ENCODE results near the gene HIPK2. TPM values are rescaled to one million over a fixed set of nuclear protein-coding genes. Genes with fewer than 3 reads are reported as not detected.

The HIPK2 gene
- total RNA-seq, 2 donors from 2014 or later = 95.1 to 125 TPM

- Mint-ChIP-seq H3K27me3 (ENCODE audit: insufficient read depth) (no peaks in the 10 kb centered on the region), H3K27ac (no peak overlapping the region), H3K4me1 (no peaks in the 10 kb centered on the region), H3K9me3 (no peaks in the 10 kb centered on the region), H3K4me3 (no peak overlapping the region), H3K36me3 (ENCODE audit: low read depth) (peaks cover 71% of the 10 kb centered on the region)
- Histone ChIP-seq H3K36me3 (ENCODE audit: control insufficient read depth, insufficient read depth, low read length) (peaks cover 90% of the 10 kb centered on the region), H3K27ac (ENCODE audit: low read depth, low read length) (no peak overlapping the region), H3K9me3 (ENCODE audit: control insufficient read depth, low read length) (no peaks in the 10 kb centered on the region), H3K27me3 (ENCODE audit: control insufficient read depth, insufficient read depth, low read length, poor library complexity, severe bottlenecking) (no peaks in the 10 kb centered on the region), H3K4me3 (ENCODE audit: low read length) (no peak overlapping the region), H3K4me1 (ENCODE audit: control insufficient read depth, insufficient read depth, low read length) (no peaks in the 10 kb centered on the region), H3K9ac (ENCODE audit: extremely low read depth, low read length, poor library complexity, severe bottlenecking) (no peak overlapping the region)
- 90 to 91% methylated on average over 4 to 7 of the region's 7 CpGs for WGBS, 2 experiments (ENCODE audit: insufficient coverage in 1 of 2, insufficient read length in 1 of 2)
- TF ChIP-seq CTCF (conservative IDR thresholded peaks at IDR 0.05) = no peak
- DNase-seq = peak; percentile 46
Observed at GRCh38 chr7:139588632-139589031, 189.2 kb downstream of the HIPK2 start.

- no peaks in the 10 kb centered on the region for H3K27me3 Mint-ChIP-seq (ENCODE audit: insufficient read depth)
- WGBS, 2 experiments (ENCODE audit: insufficient coverage in 1 of 2, insufficient read length in 1 of 2) = 90 to 98% methylated on average over 5 to 7 of the region's 7 CpGs
- Histone ChIP-seq H3K4me3 (ENCODE audit: low read length) (no peak overlapping the region), H3K4me1 (ENCODE audit: control insufficient read depth, insufficient read depth, low read length) (no peaks in the 10 kb centered on the region), H3K27me3 (ENCODE audit: control insufficient read depth, insufficient read depth, low read length, poor library complexity, severe bottlenecking) (no peaks in the 10 kb centered on the region), H3K9me3 (ENCODE audit: control insufficient read depth, low read length) (no peaks in the 10 kb centered on the region), H3K27ac (ENCODE audit: low read depth, low read length) (no peak overlapping the region), H3K9ac (ENCODE audit: extremely low read depth, low read length, poor library complexity, severe bottlenecking) (no peak overlapping the region), H3K36me3 (ENCODE audit: control insufficient read depth, insufficient read depth, low read length) (peaks cover 90% of the 10 kb centered on the region)
- H3K4me3 Mint-ChIP-seq = no peak overlapping the region
- H3K9me3 Mint-ChIP-seq = no peaks in the 10 kb centered on the region
- H3K27ac Mint-ChIP-seq = no peak overlapping the region
- no peaks in the 10 kb centered on the region for H3K4me1 Mint-ChIP-seq
- no peak for DNase-seq
- H3K36me3 Mint-ChIP-seq (ENCODE audit: low read depth) = peaks cover 73% of the 10 kb centered on the region
- TF ChIP-seq CTCF (conservative IDR thresholded peaks at IDR 0.05) = no peak
Observed at GRCh38 chr7:139587535-139587934, 190.3 kb downstream of the HIPK2 start.

GRCh38 chr7:139586286-139586685 is 191.5 kb downstream of the HIPK2 start:
- H3K4me1 Mint-ChIP-seq = no peaks in the 10 kb centered on the region
- Histone ChIP-seq H3K27me3 (ENCODE audit: control insufficient read depth, insufficient read depth, low read length, poor library complexity, severe bottlenecking) (no peaks in the 10 kb centered on the region), H3K9ac (ENCODE audit: extremely low read depth, low read length, poor library complexity, severe bottlenecking) (no peak overlapping the region), H3K4me3 (ENCODE audit: low read length) (no peak overlapping the region), H3K27ac (ENCODE audit: low read depth, low read length) (no peak overlapping the region), H3K9me3 (ENCODE audit: control insufficient read depth, low read length) (no peaks in the 10 kb centered on the region), H3K36me3 (ENCODE audit: control insufficient read depth, insufficient read depth, low read length) (peaks cover 90% of the 10 kb centered on the region), H3K4me1 (ENCODE audit: control insufficient read depth, insufficient read depth, low read length) (no peaks in the 10 kb centered on the region)
- TF ChIP-seq CTCF (conservative IDR thresholded peaks at IDR 0.05) = no peak
- 81 to 97% methylated on average over 2 to 3 of the region's 3 CpGs for WGBS, 2 experiments (ENCODE audit: insufficient coverage in 1 of 2, insufficient read length in 1 of 2)
- no peak overlapping the region for H3K27ac Mint-ChIP-seq
- DNase-seq = no peak
- H3K27me3 Mint-ChIP-seq (ENCODE audit: insufficient read depth) = no peaks in the 10 kb centered on the region
- H3K36me3 Mint-ChIP-seq (ENCODE audit: low read depth) = peaks cover 70% of the 10 kb centered on the region
- H3K4me3 Mint-ChIP-seq = no peak overlapping the region
- no peaks in the 10 kb centered on the region for H3K9me3 Mint-ChIP-seq
